ENCODE data around the gene SIL1.

The SIL1 gene

DNA sequence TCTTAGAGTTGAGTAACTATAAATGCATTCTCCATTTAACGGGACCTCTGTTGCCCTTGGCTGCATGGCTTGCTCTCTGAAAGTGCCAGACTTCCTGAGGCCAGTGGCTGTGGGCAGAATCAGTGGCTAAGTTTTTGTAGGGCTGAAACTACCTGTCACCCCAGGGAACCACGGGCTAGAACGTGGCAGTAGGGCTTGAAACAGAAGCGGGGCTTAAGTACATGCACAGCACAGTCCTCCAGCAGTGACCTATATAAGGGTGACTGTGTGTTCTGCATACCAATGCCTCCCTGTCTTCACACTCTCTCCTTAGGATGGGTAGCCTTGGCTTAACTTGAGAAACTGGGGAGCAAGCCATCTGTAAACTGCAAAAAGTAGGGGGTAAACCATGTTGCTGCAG is 279.5 kb downstream of the SIL1 start:
- H3K4me1 ChIP-seq (ENCODE audit: insufficient read depth, low read length, severe bottlenecking): no peaks in the 10 kb centered on the region
- no peaks in the 10 kb centered on the region for H3K79me2 ChIP-seq (ENCODE audit: insufficient read depth, low read length)
- H3K4me3 ChIP-seq (ENCODE audit: low read depth, low read length, poor library complexity, severe bottlenecking): no peak overlapping the region
- no peaks in the 10 kb centered on the region for H3F3A ChIP-seq (ENCODE audit: insufficient read depth, low read length)
- no peaks in the 10 kb centered on the region for H3K27me3 ChIP-seq (ENCODE audit: insufficient read depth, low read length)
- no peaks in the 10 kb centered on the region for H3K36me3 ChIP-seq (ENCODE audit: insufficient read depth, low read length)
- H4K20me1 ChIP-seq (ENCODE audit: insufficient read depth, low read length): no peaks in the 10 kb centered on the region
- no peaks in the 10 kb centered on the region for H3K9me2 ChIP-seq (ENCODE audit: low read depth, low read length)
- no peak overlapping the region for H3K4me2 ChIP-seq (ENCODE audit: low read length)
- no peak overlapping the region for H3K9ac ChIP-seq (ENCODE audit: low read length)
- H2AFZ ChIP-seq (ENCODE audit: low read length): no peak overlapping the region
- no peak for TF ChIP-seq EZH2 (IDR thresholded peaks at IDR 0.05; ENCODE audit: borderline replicate concordance, low read length)
- TF ChIP-seq, protein P1, sequence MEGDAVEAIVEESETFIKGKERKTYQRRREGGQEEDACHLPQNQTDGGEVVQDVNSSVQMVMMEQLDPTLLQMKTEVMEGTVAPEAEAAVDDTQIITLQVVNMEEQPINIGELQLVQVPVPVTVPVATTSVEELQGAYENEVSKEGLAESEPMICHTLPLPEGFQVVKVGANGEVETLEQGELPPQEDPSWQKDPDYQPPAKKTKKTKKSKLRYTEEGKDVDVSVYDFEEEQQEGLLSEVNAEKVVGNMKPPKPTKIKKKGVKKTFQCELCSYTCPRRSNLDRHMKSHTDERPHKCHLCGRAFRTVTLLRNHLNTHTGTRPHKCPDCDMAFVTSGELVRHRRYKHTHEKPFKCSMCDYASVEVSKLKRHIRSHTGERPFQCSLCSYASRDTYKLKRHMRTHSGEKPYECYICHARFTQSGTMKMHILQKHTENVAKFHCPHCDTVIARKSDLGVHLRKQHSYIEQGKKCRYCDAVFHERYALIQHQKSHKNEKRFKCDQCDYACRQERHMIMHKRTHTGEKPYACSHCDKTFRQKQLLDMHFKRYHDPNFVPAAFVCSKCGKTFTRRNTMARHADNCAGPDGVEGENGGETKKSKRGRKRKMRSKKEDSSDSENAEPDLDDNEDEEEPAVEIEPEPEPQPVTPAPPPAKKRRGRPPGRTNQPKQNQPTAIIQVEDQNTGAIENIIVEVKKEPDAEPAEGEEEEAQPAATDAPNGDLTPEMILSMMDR (IDR thresholded peaks at IDR 0.05; ENCODE audit: low read length): no peak
- H3K27ac ChIP-seq (ENCODE audit: low read depth, low read length, poor library complexity, severe bottlenecking): no peak overlapping the region
- no peaks in the 10 kb centered on the region for H3K9me3 ChIP-seq (ENCODE audit: low read length)

DNA sequence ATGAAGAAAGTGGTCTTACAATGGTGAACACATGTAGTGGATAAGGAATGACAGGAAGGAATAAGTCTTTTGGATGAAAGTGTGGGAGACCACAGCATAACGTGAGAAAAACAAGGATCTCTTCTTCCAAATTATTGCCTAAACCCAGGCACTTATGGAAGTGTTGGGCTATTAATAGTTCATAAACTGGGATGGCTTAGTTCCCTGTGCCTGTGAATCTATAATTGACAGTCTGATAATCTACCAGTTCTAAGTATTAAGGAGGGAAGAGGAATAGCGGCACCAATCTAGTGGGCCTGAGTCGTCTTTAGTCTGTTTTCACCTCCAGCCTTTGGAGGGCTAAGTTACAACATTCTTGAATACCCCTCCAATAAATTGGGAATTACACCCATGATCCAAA is 283.8 kb downstream of the SIL1 start:
- no peak overlapping the region for H3K9ac ChIP-seq (ENCODE audit: low read length)
- no peaks in the 10 kb centered on the region for H3K27me3 ChIP-seq (ENCODE audit: insufficient read depth, low read length)
- no peaks in the 10 kb centered on the region for H3K79me2 ChIP-seq (ENCODE audit: insufficient read depth, low read length)
- H3K9me2 ChIP-seq (ENCODE audit: low read depth, low read length): no peaks in the 10 kb centered on the region
- H2AFZ ChIP-seq (ENCODE audit: low read length): no peak overlapping the region
- no peak overlapping the region for H3K27ac ChIP-seq (ENCODE audit: low read depth, low read length, poor library complexity, severe bottlenecking)
- no peaks in the 10 kb centered on the region for H3K4me1 ChIP-seq (ENCODE audit: insufficient read depth, low read length, severe bottlenecking)
- H3F3A ChIP-seq (ENCODE audit: insufficient read depth, low read length): no peaks in the 10 kb centered on the region
- no peaks in the 10 kb centered on the region for H3K9me3 ChIP-seq (ENCODE audit: low read length)
- no peak overlapping the region for H3K4me2 ChIP-seq (ENCODE audit: low read length)
- no peak for TF ChIP-seq EZH2 (IDR thresholded peaks at IDR 0.05; ENCODE audit: borderline replicate concordance, low read length)
- TF ChIP-seq, protein P1 (IDR thresholded peaks at IDR 0.05; ENCODE audit: low read length): no peak
- no peaks in the 10 kb centered on the region for H4K20me1 ChIP-seq (ENCODE audit: insufficient read depth, low read length)
- no peaks in the 10 kb centered on the region for H3K36me3 ChIP-seq (ENCODE audit: insufficient read depth, low read length)
- H3K4me3 ChIP-seq (ENCODE audit: low read depth, low read length, poor library complexity, severe bottlenecking): no peak overlapping the region

DNA sequence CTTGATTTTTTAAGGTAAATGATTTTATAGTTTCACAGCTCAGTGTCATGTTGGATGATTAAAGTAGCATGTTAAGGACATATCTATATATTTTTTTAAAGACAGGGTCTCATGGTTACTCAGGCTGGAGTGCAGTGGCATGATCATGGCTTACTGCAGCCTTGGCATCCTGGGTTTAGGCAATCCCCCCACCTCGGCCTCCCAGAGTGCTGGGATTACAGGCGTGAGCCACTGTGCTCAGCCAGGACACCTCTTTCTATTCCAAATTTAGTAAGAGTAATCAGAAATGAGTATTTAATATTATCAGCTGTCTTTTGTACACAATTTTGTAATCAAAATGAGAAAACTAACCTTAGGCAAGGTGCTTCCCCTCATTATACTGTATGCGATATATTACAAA is 284.4 kb downstream of the SIL1 start:
- Histone ChIP-seq H3F3A (ENCODE audit: insufficient read depth, low read length) (no peaks in the 10 kb centered on the region), H4K20me1 (ENCODE audit: insufficient read depth, low read length) (no peaks in the 10 kb centered on the region), H3K9me2 (ENCODE audit: low read depth, low read length) (no peaks in the 10 kb centered on the region), H3K36me3 (ENCODE audit: insufficient read depth, low read length) (no peaks in the 10 kb centered on the region), H3K9me3 (ENCODE audit: low read length) (no peaks in the 10 kb centered on the region), H3K27me3 (ENCODE audit: insufficient read depth, low read length) (no peaks in the 10 kb centered on the region), H3K9ac (ENCODE audit: low read length) (no peak overlapping the region), H3K4me1 (ENCODE audit: insufficient read depth, low read length, severe bottlenecking) (no peaks in the 10 kb centered on the region), H3K27ac (ENCODE audit: low read depth, low read length, poor library complexity, severe bottlenecking) (no peak overlapping the region), H3K79me2 (ENCODE audit: insufficient read depth, low read length) (no peaks in the 10 kb centered on the region), H2AFZ (ENCODE audit: low read length) (no peak overlapping the region), H3K4me3 (ENCODE audit: low read depth, low read length, poor library complexity, severe bottlenecking) (no peak overlapping the region), H3K4me2 (ENCODE audit: low read length) (no peak overlapping the region)
- no peak for TF ChIP-seq EZH2 (IDR thresholded peaks at IDR 0.05; ENCODE audit: borderline replicate concordance, low read length)
- TF ChIP-seq, protein P1 (IDR thresholded peaks at IDR 0.05; ENCODE audit: low read length): no peak

Measured in OCI-LY1 (cell line).